ENCODE measurements around the gene EHF. TPM values are rescaled to one million over a fixed set of nuclear protein-coding genes. Genes with fewer than 3 reads are reported as not detected.
A peak's percentile ranks its signal among the peaks of the same experiment; 100 is the strongest.

EHF gene
- total and polyA plus RNA-seq, 2 of the 13 experiments (the other 11 are each of a cell fraction or from before 2014, with no cell fraction given), result 0.04 to 0.46 TPM

DNA sequence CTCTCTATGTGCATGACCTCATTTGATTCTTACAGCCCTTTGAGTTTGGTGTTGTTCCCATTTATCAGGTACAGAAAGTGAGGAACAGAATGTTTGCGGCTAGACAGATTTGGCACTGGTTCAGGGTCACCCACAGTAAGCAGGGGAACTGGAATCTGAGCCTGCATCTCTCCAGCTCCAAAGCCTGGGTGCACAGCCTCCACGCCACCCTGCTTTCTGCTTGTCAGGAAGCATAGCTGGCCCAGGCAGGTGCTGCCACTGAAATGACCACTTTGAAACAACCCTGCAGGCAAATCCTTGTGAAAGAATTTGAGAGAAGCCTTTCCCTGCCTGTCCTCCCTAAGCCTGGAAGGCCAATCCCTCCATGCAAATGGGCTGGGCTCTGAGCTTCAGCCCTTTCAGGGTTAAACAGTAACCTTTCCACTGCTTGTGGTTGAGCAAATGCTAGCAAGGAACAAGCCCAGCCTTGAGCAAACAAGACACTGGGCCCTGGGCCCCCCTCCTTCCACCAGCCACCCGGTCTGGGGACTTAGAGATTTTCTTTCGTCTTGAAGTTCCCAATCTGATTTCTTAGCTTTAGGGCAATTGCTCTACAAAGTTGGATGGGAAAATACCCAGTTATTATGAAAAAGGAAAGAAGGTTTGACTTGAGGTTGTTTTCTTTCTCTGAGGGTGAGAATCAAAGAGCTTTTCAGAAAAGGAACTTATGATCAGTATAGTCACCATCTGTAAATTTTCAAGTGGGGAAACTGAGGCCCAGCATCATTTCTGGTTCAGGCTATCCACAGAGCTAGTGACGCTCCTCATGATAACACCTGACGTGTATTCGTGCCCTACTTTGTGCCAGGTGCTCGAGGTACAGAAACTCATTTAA is 19.4 kb downstream of the EHF start (continued):
- TF ChIP-seq, protein P1, sequence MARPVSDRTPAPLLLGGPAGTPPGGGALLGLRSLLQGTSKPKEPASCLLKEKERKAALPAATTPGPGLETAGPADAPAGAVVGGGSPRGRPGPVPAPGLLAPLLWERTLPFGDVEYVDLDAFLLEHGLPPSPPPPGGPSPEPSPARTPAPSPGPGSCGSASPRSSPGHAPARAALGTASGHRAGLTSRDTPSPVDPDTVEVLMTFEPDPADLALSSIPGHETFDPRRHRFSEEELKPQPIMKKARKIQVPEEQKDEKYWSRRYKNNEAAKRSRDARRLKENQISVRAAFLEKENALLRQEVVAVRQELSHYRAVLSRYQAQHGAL (CRISPR knock-in tag; IDR thresholded peaks at IDR 0.05; ENCODE audit: not compliant biosample characterization), result no peak
- TF ChIP-seq U2AF2 (IDR thresholded peaks at IDR 0.05; ENCODE audit: low read depth, low read length) (no peak), WIZ (CRISPR knock-in tag; IDR thresholded peaks at IDR 0.05) (no peak), TBL1XR1 (IDR thresholded peaks at IDR 0.05; ENCODE audit: borderline replicate concordance, low read length, partially characterized antibody) (no peak), ZNF264 (CRISPR knock-in tag; IDR thresholded peaks at IDR 0.05) (0 out of 2 replicates have a peak, but pooled peaks have one; percentile 60), ZNF431 (CRISPR knock-in tag; IDR thresholded peaks at IDR 0.05; ENCODE audit: borderline replicate concordance, low read depth) (0 out of 2 replicates have a peak, but pooled peaks have one; percentile 38), TCF12 (IDR thresholded peaks at IDR 0.05) (no peak), TCF12 (CRISPR knock-in tag; IDR thresholded peaks at IDR 0.05) (peak; percentile 41; the same call in 1 of the 2 replicates), ZNF746 (CRISPR knock-in tag; IDR thresholded peaks at IDR 0.05) (no peak; the same call in 1 of the 2 replicates), KLF15 (CRISPR knock-in tag; IDR thresholded peaks at IDR 0.05; ENCODE audit: borderline replicate concordance) (no peak), PITX1 (CRISPR knock-in tag; IDR thresholded peaks at IDR 0.05) (peak; percentile 64; the same call in 1 of the 2 replicates), GLMP (CRISPR knock-in tag; IDR thresholded peaks at IDR 0.05; ENCODE audit: borderline replicate concordance) (no peak), NRL (CRISPR knock-in tag; IDR thresholded peaks at IDR 0.05; ENCODE audit: borderline replicate concordance) (no peak), ZBTB40 (IDR thresholded peaks at IDR 0.05) (no peak), ZBTB40 (CRISPR knock-in tag; IDR thresholded peaks at IDR 0.05) (no peak), DR1 (CRISPR knock-in tag; IDR thresholded peaks at IDR 0.05) (no peak), POLR2AphosphoS2 (IDR thresholded peaks at IDR 0.05; ENCODE audit: low read depth, low read length) (no peak)
- TF ChIP-seq, protein P2, sequence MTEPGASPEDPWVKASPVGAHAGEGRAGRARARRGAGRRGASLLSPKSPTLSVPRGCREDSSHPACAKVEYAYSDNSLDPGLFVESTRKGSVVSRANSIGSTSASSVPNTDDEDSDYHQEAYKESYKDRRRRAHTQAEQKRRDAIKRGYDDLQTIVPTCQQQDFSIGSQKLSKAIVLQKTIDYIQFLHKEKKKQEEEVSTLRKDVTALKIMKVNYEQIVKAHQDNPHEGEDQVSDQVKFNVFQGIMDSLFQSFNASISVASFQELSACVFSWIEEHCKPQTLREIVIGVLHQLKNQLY (CRISPR knock-in tag; IDR thresholded peaks at IDR 0.05), result no peak

Data from HepG2 (cell line).